SJSA1 (cell line): Measurements from ENCODE around the gene RBM19. TPM values are rescaled to one million over a fixed set of nuclear protein-coding genes. Genes with fewer than 3 reads are reported as not detected.

ENCODE experiments used
- DNase-seq, 2 experiments: peaks; one replicate each; pipeline ENCODE4 v3.0.0-alpha.2; 2015 to 2020; ENCODE audit warnings: low spot score in 2 of 2, low read depth in 1 of 2
- H3K27ac ChIP-seq: fragments of 250-450 bp; sonication (Bioruptor Pico); 2 replicates; pipeline ENCODE4 v1.5.1; 2020; ENCODE audit warnings: mild to moderate bottlenecking, moderate library complexity
- H3K27me3 ChIP-seq: fragments of 250-450 bp; sonication (Bioruptor Pico); replicated peaks from 2 replicates; pipeline ENCODE4 v1.5.1; 2020; ENCODE audit warnings: mild to moderate bottlenecking, moderate library complexity
- H3K36me3 ChIP-seq: fragments of 250-450 bp; sonication (Bioruptor Pico); 2 replicates; pipeline ENCODE4 v1.5.1; 2020; ENCODE audit warnings: mild to moderate bottlenecking
- H3K4me1 ChIP-seq: fragments of 250-450 bp; sonication (Bioruptor Pico); replicated peaks from 2 replicates; pipeline ENCODE4 v1.6.1; 2021; ENCODE audit warnings: mild to moderate bottlenecking
- H3K4me3 ChIP-seq: fragments of 250-450 bp; sonication (Bioruptor Pico); 2 replicates; pipeline ENCODE4 v1.5.1; 2020; ENCODE audit warnings: mild to moderate bottlenecking
- H3K9me3 ChIP-seq: fragments of 250-450 bp; sonication (Bioruptor Pico); replicated peaks from 2 replicates; pipeline ENCODE4 v1.5.1; 2020; ENCODE audit warnings: mild to moderate bottlenecking
- total RNA-seq: library from RNA; depleted of rRNA; stranded (reverse); fragments of >200 nt; shearing (Covaris generic); gene quantifications from 2 replicates; pipeline ENCODE4 v1.2.3, GENCODE V29; 2014

RBM19 gene
- total RNA-seq, 1 experiment from 2014 or later, result 433 TPM

DNA sequence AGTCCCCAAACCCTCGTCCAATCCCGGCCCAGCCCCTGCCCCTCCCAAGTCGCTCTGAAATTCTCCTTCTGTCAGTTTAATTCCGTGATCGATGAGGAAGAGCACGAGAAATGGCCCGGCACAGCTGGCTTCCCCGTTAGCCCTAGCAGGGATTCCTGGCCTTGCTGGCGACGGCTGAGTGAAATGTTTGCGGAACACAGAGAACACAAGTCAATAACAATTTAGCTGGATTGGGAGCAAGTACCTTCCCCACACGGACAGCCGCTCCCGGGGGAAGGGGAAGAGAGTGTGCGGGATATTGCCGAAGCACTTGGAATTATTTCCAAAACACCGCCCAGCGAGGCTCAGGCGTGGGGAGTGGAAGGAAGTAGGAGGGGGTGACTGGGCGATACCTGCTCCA is 134.6 kb downstream of the RBM19 start:
- Histone ChIP-seq H3K36me3 (no peaks in the 10 kb centered on the region), H3K4me3 (no peak overlapping the region), H3K27ac (peak overlapping the region; percentile 47), H3K9me3 (no peaks in the 10 kb centered on the region), H3K4me1 (peaks cover 16% of the 10 kb centered on the region), H3K27me3 (no peaks in the 10 kb centered on the region)
- DNase-seq, result no peak

- peak in 1 of 2 experiments; percentile 68 for DNase-seq
- no peaks in the 10 kb centered on the region for H3K36me3 ChIP-seq
- H3K27me3 ChIP-seq, result no peaks in the 10 kb centered on the region
- peaks cover 16% of the 10 kb centered on the region for H3K4me1 ChIP-seq
- H3K27ac ChIP-seq, result peak overlapping the region; percentile 47
- no peak overlapping the region for H3K4me3 ChIP-seq
- no peaks in the 10 kb centered on the region for H3K9me3 ChIP-seq
Measured at GRCh38 chr12:113831016-113831415, 135.1 kb downstream of the RBM19 start.

GRCh38 chr12:113829212-113829611 is 136.9 kb downstream of the RBM19 start:
- no peaks in the 10 kb centered on the region for H3K9me3 ChIP-seq
- H3K36me3 ChIP-seq, result no peaks in the 10 kb centered on the region
- H3K4me1 ChIP-seq, result peaks cover 16% of the 10 kb centered on the region
- no peak for DNase-seq
- no peak overlapping the region for H3K27ac ChIP-seq
- no peaks in the 10 kb centered on the region for H3K27me3 ChIP-seq
- no peak overlapping the region for H3K4me3 ChIP-seq

- Histone ChIP-seq H3K4me3 (no peak overlapping the region), H3K27ac (no peak overlapping the region), H3K36me3 (no peaks in the 10 kb centered on the region), H3K4me1 (peaks cover 16% of the 10 kb centered on the region), H3K27me3 (no peaks in the 10 kb centered on the region), H3K9me3 (no peaks in the 10 kb centered on the region)
- no peak for DNase-seq
Measured at GRCh38 chr12:113827539-113828114, 138.5 kb downstream of the RBM19 start.

- Histone ChIP-seq H3K9me3 (no peaks in the 10 kb centered on the region), H3K4me3 (no peak overlapping the region), H3K4me1 (peaks cover 15% of the 10 kb centered on the region), H3K27me3 (no peaks in the 10 kb centered on the region), H3K36me3 (no peaks in the 10 kb centered on the region), H3K27ac (no peak overlapping the region)
- no peak for DNase-seq
Measured at GRCh38 chr12:113826805-113827538, 139.2 kb downstream of the RBM19 start.

- DNase-seq, result no peak
- Histone ChIP-seq H3K4me1 (peaks cover 3% of the 10 kb centered on the region), H3K9me3 (no peaks in the 10 kb centered on the region), H3K4me3 (no peak overlapping the region), H3K27me3 (no peaks in the 10 kb centered on the region), H3K36me3 (no peaks in the 10 kb centered on the region; the same call in 1 of the 2 replicates), H3K27ac (no peak overlapping the region)
Measured at GRCh38 chr12:113825705-113826104, 140.4 kb downstream of the RBM19 start.

GRCh38 chr12:113823816-113824215 is 142.3 kb downstream of the RBM19 start:
- H3K9me3 ChIP-seq, result no peaks in the 10 kb centered on the region
- no peak for DNase-seq
- no peak overlapping the region for H3K27ac ChIP-seq
- no peaks in the 10 kb centered on the region; the same call in 1 of the 2 replicates for H3K36me3 ChIP-seq
- H3K27me3 ChIP-seq, result no peaks in the 10 kb centered on the region
- no peaks in the 10 kb centered on the region for H3K4me1 ChIP-seq
- no peak overlapping the region for H3K4me3 ChIP-seq

DNA sequence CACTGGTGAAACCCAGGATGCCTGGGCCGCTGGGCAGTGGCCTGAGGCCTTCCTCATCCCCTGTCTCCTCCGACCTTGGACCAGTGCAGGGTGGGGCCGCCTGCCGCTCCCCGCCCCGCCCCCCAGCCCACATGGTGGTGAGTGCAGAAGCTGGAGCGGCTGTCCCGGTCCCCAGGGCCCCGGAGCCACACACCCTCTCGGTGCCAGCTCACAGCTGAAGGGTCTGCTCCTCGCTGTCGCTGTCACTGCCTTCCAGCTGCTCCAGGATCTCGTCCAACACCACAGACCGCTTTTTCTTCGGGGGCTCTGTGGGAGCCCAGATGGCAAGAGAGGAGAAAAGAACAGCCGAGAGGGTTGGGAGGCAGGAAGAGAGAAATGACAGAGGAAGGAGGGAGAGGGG is 143.1 kb downstream of the RBM19 start:
- no peak overlapping the region for H3K4me3 ChIP-seq
- no peak for DNase-seq
- H3K4me1 ChIP-seq, result no peaks in the 10 kb centered on the region
- no peak overlapping the region for H3K27ac ChIP-seq
- H3K9me3 ChIP-seq, result no peaks in the 10 kb centered on the region
- no peaks in the 10 kb centered on the region for H3K27me3 ChIP-seq
- H3K36me3 ChIP-seq, result no peaks in the 10 kb centered on the region; the same call in 1 of the 2 replicates

GRCh38 chr12:113820842-113821241 is 145.3 kb downstream of the RBM19 start:
- H3K4me1 ChIP-seq, result no peaks in the 10 kb centered on the region
- no peak overlapping the region for H3K27ac ChIP-seq
- H3K27me3 ChIP-seq, result no peaks in the 10 kb centered on the region
- H3K9me3 ChIP-seq, result no peaks in the 10 kb centered on the region
- H3K36me3 ChIP-seq, result no peaks in the 10 kb centered on the region; the same call in 1 of the 2 replicates
- no peak overlapping the region for H3K4me3 ChIP-seq
- no peak for DNase-seq

GRCh38 chr12:113820309-113820708 is 145.8 kb downstream of the RBM19 start:
- Histone ChIP-seq H3K27me3 (no peaks in the 10 kb centered on the region), H3K27ac (no peak overlapping the region), H3K36me3 (no peaks in the 10 kb centered on the region; the same call in 1 of the 2 replicates), H3K4me1 (no peaks in the 10 kb centered on the region), H3K9me3 (no peaks in the 10 kb centered on the region), H3K4me3 (no peak overlapping the region)
- no peak for DNase-seq

DNA sequence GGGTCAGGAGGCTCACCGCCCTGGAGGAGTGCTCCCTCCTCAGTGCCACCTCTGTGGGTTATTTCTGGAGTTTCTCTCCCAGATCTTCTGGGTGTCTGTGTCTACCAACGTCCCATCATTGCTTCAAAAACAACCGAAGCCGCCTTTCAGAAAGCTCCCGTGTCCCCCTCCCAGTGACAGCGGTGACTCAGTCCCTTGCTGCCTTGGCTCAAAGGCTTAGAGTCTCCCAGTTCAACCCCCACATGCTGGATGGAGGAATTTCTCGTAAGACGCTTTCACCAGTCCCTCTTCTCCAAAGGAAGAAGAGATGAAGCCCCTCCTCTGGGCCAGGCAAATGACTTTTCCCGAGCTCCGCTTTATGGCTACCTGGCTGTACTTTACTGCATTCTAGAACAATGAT is 146.6 kb downstream of the RBM19 start:
- Histone ChIP-seq H3K9me3 (no peaks in the 10 kb centered on the region), H3K4me3 (no peak overlapping the region), H3K36me3 (no peaks in the 10 kb centered on the region; the same call in 1 of the 2 replicates), H3K4me1 (no peaks in the 10 kb centered on the region), H3K27ac (no peak overlapping the region), H3K27me3 (no peaks in the 10 kb centered on the region)
- no peak for DNase-seq

DNA sequence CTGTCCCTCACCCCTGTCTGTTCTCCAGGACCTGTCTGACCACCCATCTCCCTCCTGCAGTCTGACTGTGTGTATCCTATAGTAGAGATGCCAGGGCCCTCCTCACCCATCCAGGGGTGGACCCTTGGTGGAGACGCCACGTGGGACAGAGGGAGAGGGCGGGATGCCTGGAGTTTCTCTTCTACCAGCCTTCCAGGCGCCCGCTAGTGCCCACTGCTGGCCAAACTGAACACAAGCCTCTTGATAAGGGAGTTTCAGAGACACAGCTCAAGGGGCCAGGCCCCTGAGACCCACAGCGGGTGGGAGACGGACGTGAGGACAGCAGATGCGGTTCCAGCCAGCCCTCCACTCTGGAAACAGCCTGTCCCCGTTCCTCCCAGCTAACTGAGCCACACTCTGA is 147.3 kb downstream of the RBM19 start:
- Histone ChIP-seq H3K36me3 (no peaks in the 10 kb centered on the region; the same call in 1 of the 2 replicates), H3K9me3 (no peaks in the 10 kb centered on the region), H3K4me3 (no peak overlapping the region), H3K27me3 (no peaks in the 10 kb centered on the region), H3K27ac (no peak overlapping the region), H3K4me1 (no peaks in the 10 kb centered on the region)
- peak in 1 of 2 experiments; percentile 9 for DNase-seq

DNA sequence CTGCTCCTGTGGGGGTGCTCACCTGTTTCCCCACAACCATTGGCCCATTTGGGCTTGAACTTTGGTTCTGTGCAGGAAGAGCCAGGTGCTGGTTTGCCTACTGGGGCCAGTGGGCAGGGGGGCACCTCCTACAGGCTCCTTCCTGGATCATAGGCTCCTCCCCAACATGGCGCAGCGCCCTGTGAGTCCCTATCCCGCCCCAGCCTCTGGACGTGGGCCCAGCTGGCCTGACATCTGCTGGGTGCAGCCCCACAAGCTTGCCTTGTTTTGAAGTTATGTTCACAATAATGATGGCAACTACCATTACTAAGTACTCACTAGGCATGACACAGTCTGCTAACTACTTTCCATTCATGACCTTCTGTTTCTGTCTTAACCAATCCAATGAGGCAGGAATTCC is 147.8 kb downstream of the RBM19 start:
- H3K4me1 ChIP-seq, result no peaks in the 10 kb centered on the region
- H3K27me3 ChIP-seq, result no peaks in the 10 kb centered on the region
- no peak for DNase-seq
- no peaks in the 10 kb centered on the region for H3K9me3 ChIP-seq
- H3K36me3 ChIP-seq, result no peaks in the 10 kb centered on the region; the same call in 1 of the 2 replicates
- no peak overlapping the region for H3K4me3 ChIP-seq
- no peak overlapping the region for H3K27ac ChIP-seq

- no peaks in the 10 kb centered on the region for H3K4me1 ChIP-seq
- no peak overlapping the region for H3K27ac ChIP-seq
- no peak overlapping the region for H3K4me3 ChIP-seq
- DNase-seq, result no peak
- no peaks in the 10 kb centered on the region for H3K27me3 ChIP-seq
- no peaks in the 10 kb centered on the region for H3K9me3 ChIP-seq
- H3K36me3 ChIP-seq, result no peaks in the 10 kb centered on the region; the same call in 1 of the 2 replicates
Measured at GRCh38 chr12:113816866-113817265, 149.3 kb downstream of the RBM19 start.
